ENCODE measurements around the gene DBN1.

Gene DBN1

GRCh38 chr5:177470759-177471536, 2.5 kb downstream of the DBN1 start:
- no peak for DNase-seq
- Mint-ChIP-seq H3K27me3 (peaks cover 0 to 10% of the 10 kb centered on the region in 2 donors), H3K9me3 (no peaks in the 10 kb centered on the region), H3K36me3 (ENCODE audit: insufficient read depth) (peaks cover 29% of the 10 kb centered on the region), H3K4me1 (ENCODE audit: low read depth in 2 of 2) (peaks cover 39 to 47% of the 10 kb centered on the region in 2 donors), H3K4me3 (peak overlapping the region; percentile 65 to 73), H3K27ac (peak overlapping the region in 1 of 2 donors; percentile 84)
- no peak for ATAC-seq (replicated peaks)

- ATAC-seq (replicated peaks), result no peak
- Mint-ChIP-seq H3K9me3 (no peaks in the 10 kb centered on the region), H3K27ac (peak overlapping the region in 1 of 2 donors; percentile 84), H3K4me1 (ENCODE audit: low read depth in 2 of 2) (peaks cover 34 to 38% of the 10 kb centered on the region in 2 donors), H3K4me3 (peak overlapping the region in 1 of 2 donors; percentile 18), H3K27me3 (peaks cover 0 to 10% of the 10 kb centered on the region in 2 donors), H3K36me3 (ENCODE audit: insufficient read depth) (peaks cover 33% of the 10 kb centered on the region)
- DNase-seq, result no peak
These were observed 3.5 kb downstream of the DBN1 start for GRCh38 chr5:177469750-177470525.

- no peak for DNase-seq
- Mint-ChIP-seq H3K9me3 (no peaks in the 10 kb centered on the region), H3K27ac (peak overlapping the region; percentile 84 to 87), H3K27me3 (peaks cover 0 to 3% of the 10 kb centered on the region in 2 donors), H3K36me3 (ENCODE audit: insufficient read depth) (peaks cover 25% of the 10 kb centered on the region), H3K4me1 (ENCODE audit: low read depth in 2 of 2) (peaks cover 25 to 29% of the 10 kb centered on the region in 2 donors), H3K4me3 (peak overlapping the region; percentile 20 to 33)
- ATAC-seq (replicated peaks), result no peak
These were observed 4.5 kb downstream of the DBN1 start for GRCh38 chr5:177468685-177469628.

- Mint-ChIP-seq H3K27ac (peak overlapping the region; percentile 84 to 87), H3K9me3 (no peaks in the 10 kb centered on the region), H3K36me3 (ENCODE audit: insufficient read depth) (peaks cover 25% of the 10 kb centered on the region), H3K4me3 (peak overlapping the region; percentile 20 to 33), H3K4me1 (ENCODE audit: low read depth in 2 of 2) (peaks cover 23 to 28% of the 10 kb centered on the region in 2 donors), H3K27me3 (no peaks in the 10 kb centered on the region)
- ATAC-seq (replicated peaks) (no peak), DNase-seq (no peak)
These were observed 5.1 kb downstream of the DBN1 start for GRCh38 chr5:177468329-177468684.

GRCh38 chr5:177467436-177467835, 6.0 kb downstream of the DBN1 start:
- Mint-ChIP-seq H3K4me1 (ENCODE audit: low read depth in 2 of 2) (peaks cover 23 to 28% of the 10 kb centered on the region in 2 donors), H3K27me3 (no peaks in the 10 kb centered on the region), H3K27ac (peak overlapping the region in 1 of 2 donors; percentile 59), H3K36me3 (ENCODE audit: insufficient read depth) (peaks cover 25% of the 10 kb centered on the region), H3K4me3 (no peak overlapping the region), H3K9me3 (no peaks in the 10 kb centered on the region)
- ATAC-seq (replicated peaks), result no peak
- DNase-seq, result no peak

GRCh38 chr5:177466861-177467260, 6.6 kb downstream of the DBN1 start:
- DNase-seq (no peak), ATAC-seq (replicated peaks) (no peak)
- Mint-ChIP-seq H3K27ac (peak overlapping the region in 1 of 2 donors; percentile 59), H3K9me3 (no peaks in the 10 kb centered on the region), H3K4me1 (ENCODE audit: low read depth in 2 of 2) (peaks cover 23 to 28% of the 10 kb centered on the region in 2 donors), H3K4me3 (no peak overlapping the region), H3K27me3 (no peaks in the 10 kb centered on the region), H3K36me3 (ENCODE audit: insufficient read depth) (peaks cover 25% of the 10 kb centered on the region)

GRCh38 chr5:177465044-177465443, 8.4 kb downstream of the DBN1 start:
- Mint-ChIP-seq H3K27me3 (no peaks in the 10 kb centered on the region), H3K4me1 (ENCODE audit: low read depth in 2 of 2) (peaks cover 11 to 21% of the 10 kb centered on the region in 2 donors), H3K9me3 (no peaks in the 10 kb centered on the region), H3K4me3 (no peak overlapping the region), H3K27ac (no peak overlapping the region), H3K36me3 (ENCODE audit: insufficient read depth) (peaks cover 25% of the 10 kb centered on the region)
- DNase-seq (no peak), ATAC-seq (replicated peaks) (no peak)

- peak overlapping the region in 1 of 2 donors; percentile 61 for H3K27ac Mint-ChIP-seq
- H3K36me3 Mint-ChIP-seq (ENCODE audit: insufficient read depth), result peaks cover 23% of the 10 kb centered on the region
- no peak for DNase-seq
- H3K27me3 Mint-ChIP-seq, result no peaks in the 10 kb centered on the region
- ATAC-seq (replicated peaks), result no peak
- H3K4me1 Mint-ChIP-seq (ENCODE audit: low read depth in 2 of 2), result peaks cover 4 to 7% of the 10 kb centered on the region in 2 donors
- no peak overlapping the region for H3K4me3 Mint-ChIP-seq
- no peaks in the 10 kb centered on the region for H3K9me3 Mint-ChIP-seq
These were observed 11.3 kb downstream of the DBN1 start for GRCh38 chr5:177462021-177462670.

- Mint-ChIP-seq H3K27ac (peak overlapping the region; percentile 38 to 61), H3K27me3 (no peaks in the 10 kb centered on the region)
These were observed 13.4 kb downstream of the DBN1 start for GRCh38 chr5:177459819-177460628.

GRCh38 chr5:177459357-177459756, 14.1 kb downstream of the DBN1 start:
- peaks cover 10 to 12% of the 10 kb centered on the region in 2 donors for H3K4me1 Mint-ChIP-seq (ENCODE audit: low read depth in 2 of 2)
- peaks cover 34% of the 10 kb centered on the region for H3K36me3 Mint-ChIP-seq (ENCODE audit: insufficient read depth)
- H3K9me3 Mint-ChIP-seq, result no peaks in the 10 kb centered on the region
- DNase-seq, result no peak
- H3K27ac Mint-ChIP-seq, result peak overlapping the region in 1 of 2 donors; percentile 38
- H3K4me3 Mint-ChIP-seq, result no peak overlapping the region
- no peak for ATAC-seq (replicated peaks)
- H3K27me3 Mint-ChIP-seq, result no peaks in the 10 kb centered on the region

More at GRCh38 chr5:177459819-177460628, 13.4 kb downstream of the DBN1 start:
- peaks cover 27% of the 10 kb centered on the region for H3K36me3 Mint-ChIP-seq (ENCODE audit: insufficient read depth)
- no peaks in the 10 kb centered on the region for H3K9me3 Mint-ChIP-seq
- H3K4me3 Mint-ChIP-seq, result no peak overlapping the region
- DNase-seq (no peak), ATAC-seq (replicated peaks) (no peak)
- peaks cover 10 to 12% of the 10 kb centered on the region in 2 donors for H3K4me1 Mint-ChIP-seq (ENCODE audit: low read depth in 2 of 2)

- Mint-ChIP-seq H3K4me3 (no peak overlapping the region), H3K36me3 (ENCODE audit: insufficient read depth) (peaks cover 38% of the 10 kb centered on the region), H3K4me1 (ENCODE audit: low read depth in 2 of 2) (peaks cover 11 to 13% of the 10 kb centered on the region in 2 donors), H3K27ac (no peak overlapping the region), H3K9me3 (no peaks in the 10 kb centered on the region), H3K27me3 (no peaks in the 10 kb centered on the region)
- ATAC-seq (replicated peaks) (no peak), DNase-seq (no peak)
These were observed 14.5 kb downstream of the DBN1 start for GRCh38 chr5:177458912-177459350.
